Endothelial cell (in vitro differentiated cells): ENCODE measurements around the gene ATP4B. TPM values are rescaled to one million over a fixed set of nuclear protein-coding genes. Genes with fewer than 3 reads are reported as not detected.

Experiments
- DNase-seq: peaks from one replicate; pipeline ENCODE4 v3.0.0; 2021; ENCODE audit warnings: low spot score
- H3K27ac Mint-ChIP-seq: one replicate; pipeline ENCODE4 v1.8.0; 2021; ENCODE audit warnings: mixed read lengths, inconsistent platforms; ENCODE audit not compliant: unreplicated experiment
- H3K27me3 Mint-ChIP-seq: one replicate; pipeline ENCODE4 v1.8.0; 2021; ENCODE audit warnings: mild to moderate bottlenecking, moderate library complexity, mixed read lengths, inconsistent platforms; ENCODE audit not compliant: unreplicated experiment
- H3K36me3 Mint-ChIP-seq: one replicate; pipeline ENCODE4 v1.8.0; 2021; ENCODE audit warnings: mild to moderate bottlenecking, low read depth, mixed read lengths, inconsistent platforms; ENCODE audit not compliant: unreplicated experiment
- H3K4me1 Mint-ChIP-seq: one replicate; pipeline ENCODE4 v1.8.0; 2021; ENCODE audit warnings: mild to moderate bottlenecking, mixed read lengths, inconsistent platforms; ENCODE audit not compliant: unreplicated experiment
- H3K4me3 Mint-ChIP-seq: one replicate; pipeline ENCODE4 v1.8.0; 2021; ENCODE audit warnings: mild to moderate bottlenecking, mixed read lengths, inconsistent platforms; ENCODE audit not compliant: unreplicated experiment
- H3K9me3 Mint-ChIP-seq: one replicate; pipeline ENCODE4 v1.8.0; 2021; ENCODE audit warnings: mixed read lengths, inconsistent platforms; ENCODE audit not compliant: unreplicated experiment
- long read RNA-seq: library from polyadenylated mRNA; unstranded; transcript quantifications from one replicate; pipeline ENCODE4 v2.0.0, GENCODE V29; 2020; ENCODE audit not compliant: unreplicated experiment
- total RNA-seq: library from RNA; stranded (reverse); fragmentation: NEBNext Ultra II Directional; extraction: Animal tissue kit (Norgen Biotek cat#: 25700); gene quantifications from one replicate; pipeline ENCODE4 v1.2.1, GENCODE V29; 2021; ENCODE audit not compliant: unreplicated experiment
- TF ChIP-seq, protein P1 (sequence below): fragments of 200-600 bp; sonication (generic); IDR thresholded peaks from one replicate; pipeline ENCODE4 v1.5.0; 2021; ENCODE audit warnings: antibody characterized with exemption; ENCODE audit not compliant: unreplicated experiment

ATP4B gene
- total RNA-seq = not detected
- long read RNA-seq = 0 reads

- no peak for DNase-seq
- no peaks in the 10 kb centered on the region for H3K9me3 Mint-ChIP-seq
- H3K4me1 Mint-ChIP-seq = peaks cover 8% of the 10 kb centered on the region
- no peaks in the 10 kb centered on the region for H3K36me3 Mint-ChIP-seq
- TF ChIP-seq, protein P1, sequence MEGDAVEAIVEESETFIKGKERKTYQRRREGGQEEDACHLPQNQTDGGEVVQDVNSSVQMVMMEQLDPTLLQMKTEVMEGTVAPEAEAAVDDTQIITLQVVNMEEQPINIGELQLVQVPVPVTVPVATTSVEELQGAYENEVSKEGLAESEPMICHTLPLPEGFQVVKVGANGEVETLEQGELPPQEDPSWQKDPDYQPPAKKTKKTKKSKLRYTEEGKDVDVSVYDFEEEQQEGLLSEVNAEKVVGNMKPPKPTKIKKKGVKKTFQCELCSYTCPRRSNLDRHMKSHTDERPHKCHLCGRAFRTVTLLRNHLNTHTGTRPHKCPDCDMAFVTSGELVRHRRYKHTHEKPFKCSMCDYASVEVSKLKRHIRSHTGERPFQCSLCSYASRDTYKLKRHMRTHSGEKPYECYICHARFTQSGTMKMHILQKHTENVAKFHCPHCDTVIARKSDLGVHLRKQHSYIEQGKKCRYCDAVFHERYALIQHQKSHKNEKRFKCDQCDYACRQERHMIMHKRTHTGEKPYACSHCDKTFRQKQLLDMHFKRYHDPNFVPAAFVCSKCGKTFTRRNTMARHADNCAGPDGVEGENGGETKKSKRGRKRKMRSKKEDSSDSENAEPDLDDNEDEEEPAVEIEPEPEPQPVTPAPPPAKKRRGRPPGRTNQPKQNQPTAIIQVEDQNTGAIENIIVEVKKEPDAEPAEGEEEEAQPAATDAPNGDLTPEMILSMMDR = no peak
- peaks cover 4% of the 10 kb centered on the region for H3K27me3 Mint-ChIP-seq
- no peak within 1 kb of the TSS for H3K4me3 Mint-ChIP-seq
- H3K27ac Mint-ChIP-seq = no peak within 1 kb of the TSS
Measured at GRCh38 chr13:113657851-113658741, at the start of gene ATP4B. TSS of gene ATP4B (minus strand) at chr13:113658198. CDS start at chr13:113658144, 54 bp downstream.

GRCh38 chr13:113672002-113672651 lies 14.1 kb upstream of the ATP4B start:
- peak overlapping the region; percentile 26 for H3K4me3 Mint-ChIP-seq
- H3K27me3 Mint-ChIP-seq = peaks cover 6% of the 10 kb centered on the region
- H3K4me1 Mint-ChIP-seq = peaks cover 3% of the 10 kb centered on the region
- DNase-seq = no peak
- H3K9me3 Mint-ChIP-seq = no peaks in the 10 kb centered on the region
- TF ChIP-seq, protein P1 = no peak
- peaks cover 4% of the 10 kb centered on the region for H3K36me3 Mint-ChIP-seq
- H3K27ac Mint-ChIP-seq = no peak overlapping the region

GRCh38 chr13:113671066-113672001 lies 13.3 kb upstream of the ATP4B start:
- Mint-ChIP-seq H3K27ac (no peak overlapping the region), H3K27me3 (peaks cover 6% of the 10 kb centered on the region), H3K9me3 (no peaks in the 10 kb centered on the region), H3K4me3 (no peak overlapping the region), H3K4me1 (peaks cover 3% of the 10 kb centered on the region), H3K36me3 (peaks cover 4% of the 10 kb centered on the region)
- TF ChIP-seq, protein P1 = no peak
- DNase-seq = no peak

GRCh38 chr13:113670541-113670940 lies 12.5 kb upstream of the ATP4B start:
- H3K27ac Mint-ChIP-seq = no peak overlapping the region
- H3K27me3 Mint-ChIP-seq = peaks cover 6% of the 10 kb centered on the region
- TF ChIP-seq, protein P1 = no peak
- H3K9me3 Mint-ChIP-seq = no peaks in the 10 kb centered on the region
- no peak overlapping the region for H3K4me3 Mint-ChIP-seq
- H3K4me1 Mint-ChIP-seq = peaks cover 3% of the 10 kb centered on the region
- DNase-seq = no peak
- H3K36me3 Mint-ChIP-seq = peaks cover 4% of the 10 kb centered on the region
